IgD-negative memory B cell (primary cell): Measurements from ENCODE around the gene USP19. TPM values are rescaled to one million over a fixed set of nuclear protein-coding genes. Genes with fewer than 3 reads are reported as not detected.

Experiments used
- H3K27ac Mint-ChIP-seq, 3 donors: one replicate each; pipeline ENCODE4 v1.8.0; 2020 to 2022; ENCODE audit warnings: mild to moderate bottlenecking in 3 of 3, mixed read lengths in 3 of 3, moderate library complexity in 1 of 3
- H3K27me3 Mint-ChIP-seq: one replicate; pipeline ENCODE4 v1.8.0; 2021; ENCODE audit warnings: mixed read lengths
- H3K36me3 Mint-ChIP-seq: one replicate; pipeline ENCODE4 v1.8.0; 2020; ENCODE audit warnings: mild to moderate bottlenecking, mixed read lengths
- H3K4me1 Mint-ChIP-seq, 3 donors: one replicate each; pipeline ENCODE4 v1.8.0; 2020 to 2022; ENCODE audit warnings: mixed read lengths in 3 of 3, mild to moderate bottlenecking in 1 of 3
- H3K4me3 Mint-ChIP-seq, 4 donors: one replicate each; pipeline ENCODE4 v1.8.0; 2020 to 2022; ENCODE audit warnings: mild to moderate bottlenecking in 4 of 4, mixed read lengths in 4 of 4, moderate library complexity in 3 of 4
- H3K9me3 Mint-ChIP-seq, 3 donors: one replicate each; pipeline ENCODE4 v1.8.0; 2020 to 2021; ENCODE audit warnings: mixed read lengths in 3 of 3, mild to moderate bottlenecking in 1 of 3
- polyA plus RNA-seq: library from polyadenylated mRNA; unstranded; fragments of 300-500 nt; fragmentation: Illumina TruSeq; gene quantifications from one replicate; pipeline ENCODE4 v1.2.3, GENCODE V29; 2021

The USP19 gene
- 23.5 TPM for polyA plus RNA-seq

- Mint-ChIP-seq H3K9me3 (no peaks in the 10 kb centered on the region), H3K27me3 (no peaks in the 10 kb centered on the region), H3K36me3 (peaks cover 4% of the 10 kb centered on the region), H3K27ac (peak within 1 kb of the TSS; percentile 79 to 95 (median 94)), H3K4me1 (peaks cover 0 to 6% (median 5%) of the 10 kb centered on the region in 3 donors), H3K4me3 (peak within 1 kb of the TSS; percentile 84 to 95 (median 91))
Observed at GRCh38 chr3:49120438-49121131, at the start of gene USP19. Gene USP19, minus strand, starts transcription at chr3:49120823. Its CDS starts 1,678 bp downstream, at chr3:49119145.

- peaks cover 14 to 22% (median 18%) of the 10 kb centered on the region in 3 donors for H3K4me1 Mint-ChIP-seq
- H3K9me3 Mint-ChIP-seq: no peaks in the 10 kb centered on the region
- H3K27me3 Mint-ChIP-seq: peaks cover 5% of the 10 kb centered on the region
- peak overlapping the region; percentile 85 to 94 (median 90) for H3K4me3 Mint-ChIP-seq
- peaks cover 4% of the 10 kb centered on the region for H3K36me3 Mint-ChIP-seq
- peak overlapping the region; percentile 68 to 98 (median 90) for H3K27ac Mint-ChIP-seq
Observed at GRCh38 chr3:49166752-49167556, 46.3 kb upstream of the USP19 start.

GRCh38 chr3:49165771-49166751, 45.4 kb upstream of the USP19 start, which contains the start of gene CCDC71:
Gene CCDC71, minus strand, starts transcription at chr3:49166331. Its CDS starts 2,123 bp downstream, at chr3:49164208.
- peaks cover 13 to 22% (median 16%) of the 10 kb centered on the region in 3 donors for H3K4me1 Mint-ChIP-seq
- no peaks in the 10 kb centered on the region for H3K9me3 Mint-ChIP-seq
- H3K4me3 Mint-ChIP-seq: peak within 1 kb of the TSS; percentile 85 to 96 (median 93)
- peak within 1 kb of the TSS; percentile 84 to 98 (median 90) for H3K27ac Mint-ChIP-seq
- peaks cover 3% of the 10 kb centered on the region for H3K27me3 Mint-ChIP-seq
- peaks cover 4% of the 10 kb centered on the region for H3K36me3 Mint-ChIP-seq

GRCh38 chr3:49164983-49165720, 44.5 kb upstream of the USP19 start:
- Mint-ChIP-seq H3K4me3 (peak overlapping the region; percentile 85 to 96 (median 93)), H3K27ac (peak overlapping the region; percentile 74 to 98 (median 84)), H3K27me3 (peaks cover 3% of the 10 kb centered on the region), H3K36me3 (peaks cover 4% of the 10 kb centered on the region), H3K9me3 (no peaks in the 10 kb centered on the region), H3K4me1 (peaks cover 9 to 20% (median 14%) of the 10 kb centered on the region in 3 donors)

- Mint-ChIP-seq H3K4me1 (peaks cover 9 to 20% (median 12%) of the 10 kb centered on the region in 3 donors), H3K36me3 (no peaks in the 10 kb centered on the region), H3K27ac (peak overlapping the region in 2 of 3 donors; percentile 16 to 84), H3K4me3 (peak overlapping the region in 1 of 4 donors; percentile 93), H3K27me3 (no peaks in the 10 kb centered on the region), H3K9me3 (no peaks in the 10 kb centered on the region)
Observed at GRCh38 chr3:49163609-49164008, 43.0 kb upstream of the USP19 start.

GRCh38 chr3:49162751-49163419, 42.3 kb upstream of the USP19 start:
- no peak overlapping the region for H3K27ac Mint-ChIP-seq
- no peaks in the 10 kb centered on the region for H3K36me3 Mint-ChIP-seq
- H3K4me1 Mint-ChIP-seq: peaks cover 9 to 21% (median 12%) of the 10 kb centered on the region in 3 donors
- no peaks in the 10 kb centered on the region for H3K9me3 Mint-ChIP-seq
- peak overlapping the region in 1 of 4 donors; percentile 40 for H3K4me3 Mint-ChIP-seq
- H3K27me3 Mint-ChIP-seq: no peaks in the 10 kb centered on the region

- H3K36me3 Mint-ChIP-seq: no peaks in the 10 kb centered on the region
- no peaks in the 10 kb centered on the region for H3K9me3 Mint-ChIP-seq
- peaks cover 9 to 21% (median 12%) of the 10 kb centered on the region in 3 donors for H3K4me1 Mint-ChIP-seq
- no peaks in the 10 kb centered on the region for H3K27me3 Mint-ChIP-seq
- H3K4me3 Mint-ChIP-seq: peak overlapping the region in 1 of 4 donors; percentile 53
- H3K27ac Mint-ChIP-seq: no peak overlapping the region
Observed at GRCh38 chr3:49161808-49162530, 41.3 kb upstream of the USP19 start.

GRCh38 chr3:49161197-49161596, 40.6 kb upstream of the USP19 start:
- H3K4me3 Mint-ChIP-seq: peak overlapping the region in 1 of 4 donors; percentile 53
- H3K27ac Mint-ChIP-seq: no peak overlapping the region
- H3K9me3 Mint-ChIP-seq: no peaks in the 10 kb centered on the region
- H3K27me3 Mint-ChIP-seq: no peaks in the 10 kb centered on the region
- H3K4me1 Mint-ChIP-seq: peaks cover 9 to 19% (median 11%) of the 10 kb centered on the region in 3 donors
- H3K36me3 Mint-ChIP-seq: no peaks in the 10 kb centered on the region

- Mint-ChIP-seq H3K4me1 (peaks cover 0 to 3% (median 3%) of the 10 kb centered on the region in 3 donors), H3K27ac (peak overlapping the region in 1 of 3 donors; percentile 10), H3K36me3 (no peaks in the 10 kb centered on the region), H3K9me3 (no peaks in the 10 kb centered on the region), H3K27me3 (no peaks in the 10 kb centered on the region), H3K4me3 (no peak overlapping the region)
Observed at GRCh38 chr3:49158792-49159191, 38.2 kb upstream of the USP19 start.

- Mint-ChIP-seq H3K27ac (no peak overlapping the region), H3K4me1 (peaks cover 0 to 4% (median 1%) of the 10 kb centered on the region in 3 donors), H3K36me3 (no peaks in the 10 kb centered on the region), H3K9me3 (no peaks in the 10 kb centered on the region), H3K4me3 (no peak overlapping the region), H3K27me3 (no peaks in the 10 kb centered on the region)
Observed at GRCh38 chr3:49158103-49158709, 37.6 kb upstream of the USP19 start.

- Mint-ChIP-seq H3K4me1 (peaks cover 0 to 2% (median 1%) of the 10 kb centered on the region in 3 donors), H3K4me3 (no peak overlapping the region), H3K27me3 (no peaks in the 10 kb centered on the region), H3K36me3 (no peaks in the 10 kb centered on the region), H3K9me3 (no peaks in the 10 kb centered on the region), H3K27ac (no peak overlapping the region)
Observed at GRCh38 chr3:49157289-49157688, 36.7 kb upstream of the USP19 start.

- Mint-ChIP-seq H3K4me1 (peaks cover 0 to 2% (median 1%) of the 10 kb centered on the region in 3 donors), H3K27ac (no peak overlapping the region), H3K4me3 (no peak overlapping the region), H3K9me3 (no peaks in the 10 kb centered on the region), H3K27me3 (no peaks in the 10 kb centered on the region), H3K36me3 (no peaks in the 10 kb centered on the region)
Observed at GRCh38 chr3:49153349-49153912, 32.8 kb upstream of the USP19 start.
